DND-41 (cell line): ENCODE measurements around the gene NPEPL1.

Source experiments
- ATAC-seq: fragments of 200-7000 bp; cut with Tn5 transposase; 3 replicates; pipeline ENCODE4 v1.9.1; 2021; ENCODE audit warnings: low read depth; ENCODE audit not compliant: insufficient read depth
- DNase-seq: peaks from one replicate; pipeline ENCODE4 v3.0.0-alpha.2; 2020
- H2AFZ ChIP-seq: 2 replicates; pipeline ENCODE4 v1.6.0; 2012; ENCODE audit warnings: low read depth, low read length
- H3K27ac ChIP-seq: 2 replicates; pipeline ENCODE4 v1.5.1; 2012; ENCODE audit warnings: low read length, inconsistent platforms
- H3K27me3 ChIP-seq: fragments of 200-600 bp; sonication (generic); 2 replicates; pipeline ENCODE4 v1.6.0; 2012; ENCODE audit warnings: low read length, mild to moderate bottlenecking, inconsistent platforms; ENCODE audit not compliant: insufficient read depth, poor library complexity
- H3K36me3 ChIP-seq: 2 replicates; pipeline ENCODE4 v1.5.1; 2012; ENCODE audit warnings: low read length, inconsistent platforms; ENCODE audit not compliant: insufficient read depth
- H3K4me1 ChIP-seq: 2 replicates; pipeline ENCODE4 v1.5.1; 2012; ENCODE audit warnings: mild to moderate bottlenecking, low read length; ENCODE audit not compliant: insufficient read depth
- H3K4me2 ChIP-seq: 2 replicates; pipeline ENCODE4 v1.6.0; 2012; ENCODE audit warnings: mild to moderate bottlenecking, moderate library complexity, low read length, inconsistent platforms; ENCODE audit not compliant: insufficient read depth
- H3K4me3 ChIP-seq, 2 experiments: fragments of 200-600 bp in 1 of 2; shearing (Covaris generic) in 1 of 2; 2 replicates each; pipeline ENCODE4 v1.5.1; 2012 to 2016; ENCODE audit warnings: inconsistent platforms in 2 of 2, low read length in 2 of 2, mild to moderate bottlenecking in 2 of 2, low read depth in 1 of 2, moderate library complexity in 1 of 2
- H3K79me2 ChIP-seq: 2 replicates; pipeline ENCODE4 v1.6.0; 2012; ENCODE audit warnings: low read length, inconsistent platforms; ENCODE audit not compliant: insufficient read depth
- H3K9ac ChIP-seq: 2 replicates; pipeline ENCODE4 v1.6.0; 2012; ENCODE audit warnings: low read depth, mild to moderate bottlenecking, inconsistent platforms, low read length, moderate library complexity
- H3K9me3 ChIP-seq: 2 replicates; pipeline ENCODE4 v1.5.1; 2012; ENCODE audit warnings: low read length, moderate library complexity, mild to moderate bottlenecking, inconsistent platforms; ENCODE audit not compliant: insufficient read depth, severe bottlenecking
- H4K20me1 ChIP-seq: 2 replicates; pipeline ENCODE4 v1.6.0; 2012; ENCODE audit warnings: low read length; ENCODE audit not compliant: insufficient read depth
- CTCF ChIP-seq: IDR thresholded peaks from 2 replicates; pipeline ENCODE4 v1.5.1; 2012; ENCODE audit warnings: borderline replicate concordance, low read length, moderate library complexity, mild to moderate bottlenecking; ENCODE audit not compliant: poor library complexity, severe bottlenecking; ENCODE audit errors: extremely low read depth
- EZH2 ChIP-seq: IDR thresholded peaks from 3 replicates; pipeline ENCODE4 v1.6.1; 2012; ENCODE audit warnings: borderline replicate concordance, low read depth, mild to moderate bottlenecking, moderate library complexity, low read length, inconsistent platforms; ENCODE audit not compliant: severe bottlenecking

The NPEPL1 gene

GRCh38 chr20:58731192-58731591 lies 38.6 kb downstream of the NPEPL1 start:
- H3K4me2 ChIP-seq: no peak overlapping the region
- peaks cover 2% of the 10 kb centered on the region for H3K9me3 ChIP-seq
- TF ChIP-seq EZH2 (no peak), CTCF (no peak)
- H3K36me3 ChIP-seq: no peaks in the 10 kb centered on the region
- no peaks in the 10 kb centered on the region for H3K79me2 ChIP-seq
- H3K27me3 ChIP-seq: peaks cover 8% of the 10 kb centered on the region
- H3K4me3 ChIP-seq: no peak overlapping the region
- ATAC-seq (no peak), DNase-seq (no peak)
- H4K20me1 ChIP-seq: no peaks in the 10 kb centered on the region
- no peak overlapping the region for H3K27ac ChIP-seq
- H3K9ac ChIP-seq: no peak overlapping the region
- no peak overlapping the region for H2AFZ ChIP-seq
- H3K4me1 ChIP-seq: no peaks in the 10 kb centered on the region

GRCh38 chr20:58737198-58737597 lies 44.6 kb downstream of the NPEPL1 start:
- Histone ChIP-seq H3K27ac (no peak overlapping the region), H3K9ac (no peak overlapping the region), H3K4me2 (no peak overlapping the region), H3K9me3 (no peaks in the 10 kb centered on the region), H3K36me3 (no peaks in the 10 kb centered on the region), H3K79me2 (no peaks in the 10 kb centered on the region), H2AFZ (no peak overlapping the region), H3K4me3 (no peak overlapping the region), H3K27me3 (no peaks in the 10 kb centered on the region), H4K20me1 (no peaks in the 10 kb centered on the region; the same call in 1 of the 2 replicates), H3K4me1 (no peaks in the 10 kb centered on the region)
- no peak for DNase-seq
- no peak for TF ChIP-seq CTCF
- no peak for TF ChIP-seq EZH2
- no peak for ATAC-seq

- H3K9me3 ChIP-seq: no peaks in the 10 kb centered on the region
- H3K27ac ChIP-seq: no peak overlapping the region
- H3K4me2 ChIP-seq: no peak overlapping the region
- no peak overlapping the region for H3K9ac ChIP-seq
- peaks cover 4% of the 10 kb centered on the region for H3K27me3 ChIP-seq
- no peaks in the 10 kb centered on the region for H3K36me3 ChIP-seq
- TF ChIP-seq CTCF: no peak
- no peak for TF ChIP-seq EZH2
- H3K4me3 ChIP-seq: no peak overlapping the region
- no peaks in the 10 kb centered on the region for H3K79me2 ChIP-seq
- ATAC-seq: no peak
- H2AFZ ChIP-seq: no peak overlapping the region
- no peaks in the 10 kb centered on the region for H3K4me1 ChIP-seq
- H4K20me1 ChIP-seq: no peaks in the 10 kb centered on the region; the same call in 1 of the 2 replicates
- DNase-seq: no peak
Measured at GRCh38 chr20:58740356-58741308, 48.0 kb downstream of the NPEPL1 start.
